Stimulated activated CD8-positive, alpha-beta memory T cell treated with anti-CD3 and anti-CD28 coated beads, Interleukin-4, amount 100 ng/mL, for 24 hours (primary cell): ENCODE results near the gene GNA15.

Experiments
- DNase-seq: peaks from one replicate; pipeline ENCODE4 v3.0.0-alpha.2; 2020; ENCODE audit warnings: low read depth

Gene GNA15

DNA sequence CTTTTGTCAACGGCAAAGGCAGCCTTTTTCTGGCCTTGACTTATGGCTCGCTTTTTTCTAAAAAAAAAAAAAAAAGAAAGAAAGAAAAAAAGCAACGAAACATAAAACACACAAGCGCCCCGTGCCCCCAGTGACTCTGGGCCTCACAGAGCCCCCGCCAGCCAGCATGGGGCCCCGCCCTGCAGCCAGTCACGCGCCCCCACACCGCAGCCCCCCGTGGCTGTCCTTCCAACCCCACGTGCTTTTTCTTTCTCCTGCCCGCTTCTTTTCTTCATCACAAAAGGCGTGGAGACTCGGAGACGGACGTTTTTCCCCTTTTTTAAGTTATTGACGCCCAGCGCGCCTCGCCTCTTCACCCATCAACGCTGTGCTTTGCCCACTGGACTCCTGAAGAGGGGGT is 14.4 kb upstream of the GNA15 start:
- no peak for DNase-seq

DNA sequence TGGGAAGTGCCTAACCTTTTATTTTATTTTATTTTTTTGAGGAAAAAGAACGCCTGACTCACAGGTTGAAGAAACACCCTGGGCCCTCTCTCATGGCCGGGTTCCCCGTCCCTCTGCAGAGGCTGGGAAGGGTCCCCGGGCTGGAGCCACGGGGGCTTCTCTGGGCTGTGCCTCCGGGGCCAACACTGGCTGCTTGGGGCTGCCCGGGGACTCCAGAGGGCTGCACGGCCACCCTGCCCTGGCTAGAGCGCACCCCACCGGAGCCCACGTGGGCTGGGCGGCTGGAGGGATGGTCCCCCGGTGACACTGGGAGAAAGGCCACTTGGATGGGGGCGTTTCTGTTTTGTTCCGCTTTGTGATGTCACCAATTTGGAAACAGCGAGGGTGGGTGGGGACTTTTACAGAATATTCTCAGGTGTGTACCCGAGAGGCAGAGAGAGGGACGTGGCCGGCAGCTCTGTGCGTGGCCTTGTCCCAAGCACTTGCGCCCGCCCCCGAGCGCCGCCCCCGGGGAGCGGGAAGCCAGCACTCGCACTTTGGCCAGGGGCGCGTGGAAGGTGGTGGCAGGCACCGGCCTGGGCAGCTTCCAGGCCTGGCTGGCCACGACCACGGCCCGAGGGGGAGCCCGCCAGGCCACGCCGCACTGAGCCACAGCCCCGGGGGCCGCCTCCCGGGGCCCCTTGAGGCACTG is 13.9 kb upstream of the GNA15 start:
- DNase-seq, result no peak

DNA sequence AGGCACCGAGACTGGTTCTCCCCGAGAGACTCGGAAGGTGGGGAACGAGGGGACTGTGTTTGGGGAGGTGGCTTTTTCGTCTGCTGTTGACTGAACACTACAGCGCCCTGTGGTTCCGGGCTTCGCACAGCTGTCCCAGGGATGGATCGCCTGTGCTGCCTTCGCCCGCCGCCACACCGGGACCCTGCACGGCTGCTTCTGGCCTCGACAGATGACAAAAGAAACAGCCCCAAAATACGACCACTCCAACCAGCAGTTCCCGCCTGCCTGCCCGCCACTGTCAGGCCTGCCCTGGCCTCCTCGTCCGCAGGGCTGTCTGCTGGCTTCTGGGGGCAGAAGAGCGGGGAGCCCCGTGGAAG is 13.3 kb upstream of the GNA15 start:
- DNase-seq, result no peak

DNA sequence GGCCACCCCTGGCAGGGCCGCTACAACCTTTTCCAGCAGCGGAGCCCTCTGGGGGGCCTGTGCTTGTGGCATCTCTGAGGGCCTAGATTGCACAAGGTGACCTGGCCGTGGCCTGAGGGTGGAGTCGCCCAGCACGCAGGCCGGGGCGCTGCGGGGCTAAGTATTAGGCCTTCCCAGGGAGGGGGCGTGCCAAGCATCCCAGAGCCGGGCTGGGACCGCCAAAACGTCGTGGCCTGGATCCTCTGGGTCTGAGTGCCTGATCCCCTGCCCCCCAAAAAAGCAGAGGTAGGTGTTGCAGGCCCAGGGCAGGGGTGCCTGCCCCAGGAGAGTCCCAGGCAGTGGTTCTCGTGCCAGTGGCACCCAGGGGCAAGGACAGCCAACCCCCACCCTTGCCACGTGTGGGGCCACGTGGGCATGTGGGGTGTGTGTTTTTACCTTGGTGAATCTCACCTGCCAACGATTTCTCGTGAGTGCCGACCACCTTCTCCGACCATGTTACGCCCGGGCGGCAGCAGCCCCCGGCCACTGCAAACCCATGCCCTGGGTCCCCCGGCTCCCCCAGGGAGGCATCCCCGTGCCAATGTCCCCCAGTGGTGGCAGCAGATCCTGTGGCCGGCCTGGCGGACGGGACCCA is 12.6 kb upstream of the GNA15 start:
- DNase-seq, result no peak

DNA sequence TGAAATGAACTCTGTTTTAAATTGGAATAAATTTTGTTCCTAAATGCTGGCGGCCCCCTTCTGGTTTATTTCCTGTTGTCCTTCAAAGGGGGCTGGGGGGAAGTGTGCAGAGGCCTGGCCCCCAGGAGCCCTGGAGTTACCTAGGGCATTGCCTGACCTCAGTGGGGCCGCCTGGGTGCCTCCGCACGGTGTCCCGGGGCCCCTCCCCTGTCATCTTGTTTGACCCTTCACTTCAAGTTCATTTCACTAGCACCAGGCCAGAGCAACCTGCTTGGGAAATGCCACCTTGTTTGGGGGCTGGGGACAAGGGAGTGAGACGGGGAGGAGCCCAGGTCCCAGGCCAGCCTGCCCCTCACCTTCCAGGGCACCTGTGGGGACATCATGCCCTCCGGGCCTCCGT is 11.9 kb upstream of the GNA15 start:
- DNase-seq, result no peak

DNA sequence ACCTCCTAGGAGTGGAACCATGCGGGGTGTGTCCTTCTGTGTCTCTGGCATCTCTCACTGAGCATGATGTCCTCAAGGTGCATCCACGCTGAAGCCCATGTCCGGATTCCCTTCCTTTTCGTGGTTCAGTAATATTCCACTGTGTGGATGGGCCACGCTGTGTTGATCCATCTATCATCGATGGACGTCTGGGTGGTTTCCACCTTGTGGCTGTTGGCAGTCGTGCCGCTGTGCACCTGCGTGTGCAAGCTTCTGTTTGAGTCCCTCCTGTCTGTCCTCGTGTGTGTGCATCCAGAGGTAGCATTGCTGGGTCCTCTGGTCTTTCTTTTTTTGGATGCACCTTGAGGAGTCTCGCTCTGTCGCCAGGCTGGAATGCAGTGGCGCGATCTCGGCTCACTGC is 11.2 kb upstream of the GNA15 start:
- DNase-seq, result no peak

DNA sequence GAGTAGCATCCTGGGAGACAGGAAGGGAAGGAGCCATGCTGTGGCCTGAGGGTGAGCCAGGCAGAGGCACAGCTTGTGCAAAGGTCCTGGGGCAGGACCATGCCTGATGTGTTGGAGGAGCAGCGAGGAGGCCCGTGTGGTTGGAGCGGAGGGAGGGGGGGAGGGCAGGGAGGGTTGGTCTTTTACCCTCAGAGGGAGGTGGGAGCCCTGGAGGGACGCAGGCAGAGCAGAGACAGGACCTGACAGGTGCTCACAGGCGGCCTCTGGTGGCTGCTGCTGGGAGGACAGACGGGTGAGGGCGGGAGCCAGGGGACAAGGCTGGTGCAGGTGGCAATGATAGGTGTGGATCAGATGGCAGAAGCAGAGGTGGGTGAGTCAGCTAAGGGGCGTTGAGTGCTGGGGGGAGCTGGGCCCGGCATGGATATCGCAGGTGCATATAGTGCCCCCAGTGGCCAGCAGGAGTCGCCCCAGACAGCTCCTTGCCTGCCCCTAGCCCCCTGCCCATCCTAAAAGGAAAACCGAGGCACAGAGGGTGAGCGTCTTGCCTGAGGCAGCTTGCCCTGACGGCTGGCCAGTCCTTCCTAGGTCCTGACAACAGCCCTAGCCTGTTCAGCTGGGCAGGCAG is 9.8 kb upstream of the GNA15 start:
- peak; percentile 71 for DNase-seq

DNA sequence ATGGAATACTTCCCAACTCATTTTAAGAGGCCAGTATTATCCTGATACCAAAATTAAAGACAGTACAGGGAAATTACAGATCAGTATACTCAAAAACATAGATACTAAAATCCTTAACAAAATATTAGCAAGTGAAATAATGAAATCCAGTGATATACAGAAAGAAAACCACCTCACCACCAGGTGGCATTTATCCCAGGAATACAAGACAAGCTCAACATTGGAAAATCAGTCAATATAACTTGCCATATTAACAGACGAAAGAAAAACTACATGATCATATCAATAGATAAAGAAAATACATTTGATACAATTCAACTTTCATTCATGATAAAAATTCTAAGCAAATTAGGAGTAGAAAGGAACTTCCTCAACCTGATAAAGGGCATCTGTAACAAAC is 6.7 kb upstream of the GNA15 start:
- DNase-seq, result no peak

DNA sequence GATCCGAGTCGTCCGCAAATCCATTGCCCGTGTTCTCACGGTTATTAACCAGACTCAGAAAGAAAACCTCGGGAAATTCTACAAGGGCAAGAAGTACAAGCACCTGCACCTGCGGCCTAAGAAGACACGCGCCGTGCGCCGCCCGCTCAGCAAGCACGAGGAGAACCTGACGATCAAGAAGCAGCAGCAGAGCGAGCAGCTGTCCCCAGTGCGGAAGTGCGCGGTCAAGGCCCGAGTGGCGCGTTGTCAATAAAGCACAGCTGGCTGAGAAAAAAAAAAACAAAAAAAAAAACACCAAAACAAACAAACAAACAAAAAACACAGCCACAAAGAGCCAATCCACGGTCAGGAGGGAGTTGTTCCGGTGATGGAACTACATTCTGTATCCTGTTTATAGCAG is 4.7 kb upstream of the GNA15 start:
- DNase-seq, result no peak

DNA sequence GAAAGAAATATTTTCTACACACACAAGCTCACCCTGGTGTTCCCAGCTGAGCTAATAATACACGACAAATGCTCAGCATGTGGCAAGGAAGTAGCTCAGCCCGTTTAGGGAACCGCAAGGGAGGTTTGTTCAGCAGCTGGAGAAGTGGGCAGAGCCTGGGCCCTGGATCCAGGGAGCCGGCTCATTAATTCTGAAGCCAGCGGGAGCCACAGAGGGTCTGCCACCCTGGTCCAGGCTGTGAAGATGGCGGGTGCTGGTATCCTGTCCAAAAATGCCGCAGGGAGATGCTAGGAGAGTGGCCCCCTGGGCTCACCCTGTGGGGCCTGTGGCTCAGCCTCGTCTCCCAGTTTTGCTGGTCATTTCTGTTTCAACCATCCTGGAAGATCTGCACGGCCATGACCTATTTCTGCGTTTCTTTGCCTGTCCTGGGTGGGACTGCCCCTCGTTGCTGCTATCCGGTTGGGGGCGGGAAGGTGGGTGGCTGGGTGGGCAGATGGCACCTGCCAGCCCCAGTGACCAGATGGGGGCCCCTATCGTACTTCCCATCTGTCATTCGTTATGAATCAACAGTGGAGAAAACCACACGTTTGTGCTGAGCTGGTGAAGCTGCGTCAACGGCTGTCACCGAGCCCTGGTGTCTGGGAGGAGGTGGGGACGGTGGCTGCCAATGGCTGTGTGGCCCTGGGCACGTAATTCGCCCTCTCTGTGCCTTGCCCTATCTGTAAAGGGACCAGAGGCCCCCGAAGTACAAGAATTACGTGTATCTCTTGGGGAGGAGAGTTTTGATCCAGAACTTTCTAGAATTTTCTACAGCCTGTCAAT is 2.7 kb upstream of the GNA15 start:
- peak; percentile 57 for DNase-seq

DNA sequence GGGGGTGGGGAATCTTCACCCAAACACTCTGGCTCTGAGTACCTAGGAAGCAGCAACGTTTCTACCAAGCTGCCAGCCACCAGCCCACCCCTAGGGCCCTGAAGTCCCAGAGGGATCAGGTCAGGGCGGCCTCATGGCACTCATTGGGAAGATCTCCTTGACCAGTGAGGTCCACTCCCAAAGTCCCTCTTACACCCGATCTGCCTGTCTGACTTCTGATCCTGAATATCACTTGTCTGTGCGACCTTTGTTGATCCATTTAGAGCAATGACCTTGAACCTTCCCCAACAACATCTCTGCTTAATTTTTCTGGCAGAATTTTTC is 2.1 kb upstream of the GNA15 start:
- no peak for DNase-seq

DNA sequence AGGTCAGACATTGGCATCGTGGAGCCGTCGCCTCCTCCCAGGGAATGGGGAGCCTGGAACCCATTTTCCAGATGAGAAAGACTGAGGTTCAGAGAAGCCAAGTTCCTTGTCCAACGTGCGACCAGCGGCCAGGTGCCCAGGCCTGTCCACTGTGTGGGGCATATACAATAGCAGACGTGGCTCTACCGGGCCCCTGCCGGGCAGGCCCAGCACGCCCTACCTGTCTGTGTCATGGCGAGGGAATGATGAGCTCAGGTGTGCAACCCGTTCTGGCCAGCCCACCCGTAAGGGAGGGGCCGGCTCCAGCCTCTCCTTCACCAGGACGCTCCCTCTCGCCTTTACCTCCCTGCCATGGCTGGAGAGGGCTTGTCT is 837 bp downstream of the GNA15 start:
- no peak for DNase-seq

DNA sequence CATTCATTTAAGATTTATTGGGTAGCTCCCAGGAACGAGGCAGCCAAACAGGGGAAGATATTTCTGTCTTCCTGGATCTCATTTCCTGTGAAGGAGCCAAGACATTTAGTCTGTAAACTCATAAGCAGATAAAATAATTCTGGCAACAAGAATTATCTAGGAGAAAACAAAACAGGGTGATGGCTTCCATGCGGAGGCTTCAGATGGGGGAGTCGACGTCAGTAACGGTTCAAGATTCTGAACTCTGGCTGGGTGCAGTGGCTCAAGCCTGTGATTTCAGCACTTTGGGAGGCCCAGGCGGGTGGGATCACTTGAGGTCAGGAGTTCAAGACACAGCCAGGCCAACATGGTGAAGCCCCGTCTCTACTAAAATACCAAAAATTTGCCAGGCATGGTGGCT is 1.3 kb downstream of the GNA15 start:
- no peak for DNase-seq

DNA sequence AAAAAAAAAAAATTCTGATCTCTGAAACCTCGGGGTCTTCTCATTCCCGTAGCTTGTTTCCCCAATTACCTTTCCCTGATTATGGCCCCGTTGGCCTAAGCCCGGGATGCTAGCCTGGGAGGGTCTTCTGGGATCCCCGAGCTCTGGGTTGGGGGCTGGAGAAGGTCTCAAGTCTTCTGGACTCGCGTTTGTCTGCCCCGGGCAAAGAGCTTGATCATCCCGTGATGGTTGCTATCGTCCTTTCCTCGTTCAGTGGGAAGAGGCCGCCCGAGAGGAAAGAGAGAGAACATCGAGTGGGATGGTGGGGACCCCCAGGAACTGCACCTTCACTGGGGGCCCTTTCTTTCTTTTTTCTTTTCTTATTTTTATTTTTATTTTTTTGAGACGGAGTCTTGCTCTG is 2.4 kb downstream of the GNA15 start:
- no peak for DNase-seq

DNA sequence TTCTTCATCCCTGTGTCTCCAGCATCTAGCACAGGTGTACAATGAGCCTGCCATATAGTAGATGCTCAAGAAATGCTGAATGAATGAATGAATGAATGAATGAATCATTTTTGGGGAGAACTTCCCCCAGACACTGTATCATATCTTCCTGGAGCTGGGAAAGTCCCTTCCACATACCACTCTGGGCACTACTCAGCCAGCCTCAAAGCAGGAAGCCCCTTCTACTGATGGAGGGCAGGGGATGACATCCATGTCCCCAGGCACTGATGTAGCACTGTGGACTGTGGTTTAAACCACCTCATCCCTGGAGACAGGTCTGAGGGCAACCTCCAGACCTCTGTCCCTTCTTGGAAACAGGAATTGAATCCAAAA is 4.8 kb downstream of the GNA15 start:
- DNase-seq, result no peak

DNA sequence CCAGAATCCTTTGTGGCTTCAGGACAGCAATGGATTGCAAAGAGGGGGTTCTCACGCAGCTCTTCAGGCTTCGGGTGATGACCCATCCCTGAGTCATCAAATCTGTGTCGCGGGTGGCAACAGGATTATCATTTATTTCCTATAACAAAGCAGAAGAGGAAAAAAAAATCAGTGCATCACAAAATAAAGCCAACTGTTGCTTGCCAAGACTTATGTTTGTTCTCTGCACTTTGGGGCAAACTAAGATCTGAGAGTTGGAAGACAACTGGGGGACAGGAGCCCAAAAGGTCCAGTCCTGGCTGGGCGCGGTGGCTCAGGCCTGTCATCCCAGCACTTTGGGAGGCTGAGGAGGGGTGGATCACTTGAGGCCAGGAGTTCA is 6.4 kb downstream of the GNA15 start:
- no peak for DNase-seq

DNA sequence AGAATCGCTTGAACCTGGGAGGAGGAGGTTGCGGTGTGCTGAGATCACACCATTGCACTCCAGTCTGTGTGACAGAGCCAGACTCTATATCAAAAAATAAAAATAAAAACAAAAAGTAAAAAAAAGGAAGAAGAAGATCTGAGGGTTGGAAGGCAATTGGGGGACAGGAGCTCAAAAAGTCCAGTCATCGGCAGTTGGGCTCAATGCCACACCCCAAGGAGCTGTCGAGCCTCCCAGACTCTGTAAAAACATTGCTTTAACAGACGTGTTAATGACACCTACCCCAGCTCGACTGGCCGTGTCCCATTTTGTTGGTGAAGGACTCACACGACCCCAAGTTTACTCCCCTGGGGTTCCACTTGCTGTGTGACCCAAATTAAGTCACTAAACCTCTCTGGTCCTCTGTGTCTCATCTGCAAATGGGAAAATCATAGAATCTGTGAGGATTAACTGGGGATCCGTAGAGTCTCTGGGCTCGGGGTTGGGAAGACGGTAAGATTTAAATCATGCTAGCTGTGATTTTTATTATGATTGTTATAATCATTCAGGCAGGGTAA is 7.0 kb downstream of the GNA15 start:
- no peak for DNase-seq

DNA sequence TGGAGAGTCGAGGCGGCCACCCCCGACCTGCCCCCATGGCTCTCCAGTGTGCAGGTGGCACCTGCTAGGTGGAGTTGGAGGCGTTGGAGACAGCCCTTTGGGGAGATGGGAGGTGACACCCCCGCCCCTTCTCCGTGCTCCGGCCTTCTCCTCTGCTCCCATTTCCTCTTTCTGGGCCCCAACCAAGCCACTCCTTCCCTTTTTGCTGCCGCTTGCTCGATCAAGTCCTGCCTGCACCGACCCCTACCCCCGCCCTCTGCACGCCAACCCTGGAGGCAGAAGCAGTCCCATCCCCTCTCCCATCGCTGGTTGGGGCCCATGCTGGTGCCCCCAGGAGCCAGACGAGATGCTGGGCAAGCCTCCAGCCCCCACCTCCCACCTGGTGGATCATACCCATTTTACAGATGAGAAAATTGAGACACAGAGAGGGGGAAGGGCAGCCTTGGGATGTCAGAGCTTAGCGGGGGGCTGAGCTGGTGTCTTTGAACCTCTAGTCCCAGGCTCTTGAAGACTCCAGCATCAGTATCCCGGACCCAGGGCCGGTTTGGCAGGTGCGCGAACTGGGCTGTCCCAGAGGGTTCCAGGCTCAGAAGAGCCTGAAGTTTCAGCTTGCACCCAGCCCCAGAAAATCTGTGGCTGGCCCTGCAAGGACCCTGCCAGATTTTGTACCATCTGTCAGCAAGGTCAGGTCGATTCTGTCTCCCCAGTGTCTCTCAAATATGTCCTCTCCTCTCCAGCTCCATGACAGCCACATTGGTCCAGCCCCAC is 10.3 kb downstream of the GNA15 start:
- no peak for DNase-seq

DNA sequence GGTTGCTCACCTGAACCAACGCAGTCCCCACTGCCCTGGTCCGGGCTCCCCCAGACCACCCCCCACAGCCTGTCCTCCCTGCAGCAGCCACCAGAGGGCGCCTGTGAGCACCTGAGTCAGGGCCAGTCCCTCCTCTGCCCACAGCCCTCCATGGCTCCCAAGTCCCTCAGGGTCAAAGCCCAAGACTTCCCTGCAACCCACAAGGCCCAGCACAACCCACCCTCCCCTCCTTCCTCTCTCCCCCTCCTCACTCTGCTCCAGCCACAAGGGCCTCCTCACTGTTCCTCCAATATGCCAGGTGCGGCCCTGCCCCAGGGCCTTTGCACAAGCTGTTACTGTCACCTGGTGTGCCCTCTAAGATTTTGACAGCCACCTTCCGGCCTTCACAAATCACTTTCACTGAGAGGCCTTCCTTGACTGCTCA is 10.9 kb downstream of the GNA15 start:
- peak; percentile 57 for DNase-seq

DNA sequence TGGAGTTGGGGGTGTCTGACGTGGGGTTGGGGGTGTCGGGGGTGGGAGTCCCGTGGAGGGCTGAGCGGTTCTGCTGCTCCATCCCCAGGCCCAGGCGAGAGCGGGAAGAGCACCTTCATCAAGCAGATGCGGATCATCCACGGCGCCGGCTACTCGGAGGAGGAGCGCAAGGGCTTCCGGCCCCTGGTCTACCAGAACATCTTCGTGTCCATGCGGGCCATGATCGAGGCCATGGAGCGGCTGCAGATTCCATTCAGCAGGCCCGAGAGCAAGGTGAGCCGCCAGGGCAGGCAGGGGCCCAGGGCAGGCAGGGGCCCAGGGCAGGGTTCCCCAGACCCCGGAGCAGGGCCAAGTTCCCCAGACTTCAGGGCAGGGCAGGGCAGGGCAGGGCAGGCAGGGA is 12.7 kb downstream of the GNA15 start:
- no peak for DNase-seq

DNA sequence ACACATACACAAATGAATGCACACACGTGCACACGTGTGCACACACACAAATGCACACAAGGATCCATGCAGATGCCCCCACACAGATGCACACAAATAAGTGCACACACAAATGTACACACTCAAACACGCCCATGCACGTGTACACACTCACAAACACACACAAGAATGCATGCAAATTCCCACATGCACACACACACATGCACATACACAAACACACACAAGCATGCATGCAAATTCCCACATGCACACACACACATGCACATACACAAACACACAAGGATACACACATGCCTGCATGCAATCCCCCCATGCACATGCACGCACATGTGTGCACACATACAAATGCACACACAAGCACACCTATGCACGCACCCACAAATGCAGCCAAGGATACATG is 13.3 kb downstream of the GNA15 start:
- no peak for DNase-seq
